Mammary microvascular endothelial cell (primary cell): ENCODE measurements around the gene KCNJ8. TPM values are rescaled to one million over a fixed set of nuclear protein-coding genes. Genes with fewer than 3 reads are reported as not detected.

Source experiments
- total RNA-seq: library from RNA; depleted of rRNA; stranded (reverse); fragments of >200 nt; gene quantifications from 2 replicates; pipeline ENCODE4 v1.2.3, GENCODE V29; 2015

KCNJ8 gene
- total RNA-seq: not detected in 2 replicates

GRCh38 chr12:21774358-21775132 is at the start of gene KCNJ8:
KCNJ8 (minus strand) TSS chr12:21774706; CDS start chr12:21773616, 1,090 bp downstream.

Other genes with a start within 250 kb of the KCNJ8 start
- gene SPX, start 248.4 kb downstream of the KCNJ8 start, total RNA-seq: not detected in 2 replicates
- gene GYS2, start 169.9 kb downstream of the KCNJ8 start, total RNA-seq: not detected in 2 replicates
- gene LDHB, start 116.9 kb downstream of the KCNJ8 start, total RNA-seq: 458 and 465 TPM in 2 replicates
- 0.05 and 0.07 TPM in 2 replicates for gene ABCC9, start 166.7 kb upstream of the KCNJ8 start, total RNA-seq